ENCODE measurements around the gene SRPK2. TPM values are rescaled to one million over a fixed set of nuclear protein-coding genes. Genes with fewer than 3 reads are reported as not detected.
"Not testable (repeated sequence)": the region's sequence is repeated elsewhere in the genome, so short reads cannot be mapped to it uniquely, and the experiment has no call there.

The SRPK2 gene
- total RNA-seq, 2 donors from 2014 or later = 52.6 to 99.5 TPM

DNA sequence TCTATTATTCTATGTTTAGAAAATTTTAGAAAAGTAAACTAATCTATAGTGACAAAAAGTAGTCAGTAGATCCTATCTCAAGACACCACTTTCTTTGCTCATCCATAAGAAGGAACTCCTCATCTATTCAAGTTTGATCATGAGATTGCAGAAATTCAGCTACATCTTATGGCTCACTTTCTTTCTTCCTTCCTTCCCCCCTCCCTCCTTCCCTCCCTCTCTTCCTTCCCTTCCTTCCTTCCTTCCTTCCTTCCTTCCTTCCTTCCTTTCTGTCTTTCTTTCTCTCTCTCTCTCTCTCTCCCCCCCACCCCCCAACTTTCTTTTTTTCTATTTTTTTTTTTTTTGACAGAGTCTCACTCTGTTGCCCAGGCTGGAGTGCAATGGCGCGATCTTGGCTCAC, 35.3 kb upstream of the SRPK2 start:
- WGBS = 94% methylated on average over 2 of the region's 2 CpGs
- H3K4me1 ChIP-seq (replicated peaks) = no peaks in the 10 kb centered on the region
- no peak overlapping the region for H3K27ac ChIP-seq
- no peaks in the 10 kb centered on the region for H3K27me3 ChIP-seq (replicated peaks; ENCODE audit: insufficient read depth)
- intact Hi-C loops (cut with DNase I) = no loop called here
- H3K9me3 ChIP-seq = no peaks in the 10 kb centered on the region
- no peaks in the 10 kb centered on the region for H3K36me3 ChIP-seq
- no peak overlapping the region for H3K4me3 ChIP-seq
- TF ChIP-seq POLR2A (IDR thresholded peaks at IDR 0.05) = no peak
- no peak for TF ChIP-seq POLR2AphosphoS5 (IDR thresholded peaks at IDR 0.05)
- TF ChIP-seq, protein P1, sequence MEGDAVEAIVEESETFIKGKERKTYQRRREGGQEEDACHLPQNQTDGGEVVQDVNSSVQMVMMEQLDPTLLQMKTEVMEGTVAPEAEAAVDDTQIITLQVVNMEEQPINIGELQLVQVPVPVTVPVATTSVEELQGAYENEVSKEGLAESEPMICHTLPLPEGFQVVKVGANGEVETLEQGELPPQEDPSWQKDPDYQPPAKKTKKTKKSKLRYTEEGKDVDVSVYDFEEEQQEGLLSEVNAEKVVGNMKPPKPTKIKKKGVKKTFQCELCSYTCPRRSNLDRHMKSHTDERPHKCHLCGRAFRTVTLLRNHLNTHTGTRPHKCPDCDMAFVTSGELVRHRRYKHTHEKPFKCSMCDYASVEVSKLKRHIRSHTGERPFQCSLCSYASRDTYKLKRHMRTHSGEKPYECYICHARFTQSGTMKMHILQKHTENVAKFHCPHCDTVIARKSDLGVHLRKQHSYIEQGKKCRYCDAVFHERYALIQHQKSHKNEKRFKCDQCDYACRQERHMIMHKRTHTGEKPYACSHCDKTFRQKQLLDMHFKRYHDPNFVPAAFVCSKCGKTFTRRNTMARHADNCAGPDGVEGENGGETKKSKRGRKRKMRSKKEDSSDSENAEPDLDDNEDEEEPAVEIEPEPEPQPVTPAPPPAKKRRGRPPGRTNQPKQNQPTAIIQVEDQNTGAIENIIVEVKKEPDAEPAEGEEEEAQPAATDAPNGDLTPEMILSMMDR (IDR thresholded peaks at IDR 0.05) = no peak
- DNase-seq (ENCODE audit: low spot score) = no peak

DNA sequence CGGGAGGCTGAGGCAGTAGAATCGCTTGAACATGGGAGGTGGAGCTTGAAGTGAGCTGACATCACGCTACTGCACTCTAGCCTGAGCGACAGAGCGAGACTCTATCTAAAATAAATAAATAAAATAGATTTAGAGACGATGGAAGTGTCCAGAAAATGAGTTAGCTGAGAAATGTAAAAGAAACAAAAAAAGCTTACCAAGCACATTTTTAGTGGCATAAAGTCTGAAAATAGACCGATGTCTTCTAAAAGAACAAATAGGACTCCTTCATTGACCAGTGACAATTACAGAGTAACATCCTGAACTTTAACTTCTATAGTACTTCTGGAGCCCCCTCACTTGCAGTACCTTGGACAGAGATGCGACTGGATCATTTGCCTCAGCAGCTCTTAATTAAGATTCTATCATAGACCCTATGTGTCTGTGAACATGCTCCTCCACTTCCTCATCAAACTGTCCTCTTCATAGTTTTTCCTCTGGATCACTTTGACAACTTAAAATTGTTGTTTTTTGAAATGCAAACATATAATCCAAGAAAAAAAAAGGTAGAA, 25.2 kb upstream of the SRPK2 start:
- Histone ChIP-seq H3K27ac (no peak overlapping the region), H3K9me3 (no peaks in the 10 kb centered on the region), H3K36me3 (no peaks in the 10 kb centered on the region), H3K27me3 (replicated peaks; ENCODE audit: insufficient read depth) (no peaks in the 10 kb centered on the region), H3K4me3 (no peak overlapping the region), H3K4me1 (replicated peaks) (no peaks in the 10 kb centered on the region)
- no peak for DNase-seq (ENCODE audit: low spot score)
- 74% methylated on average over 8 of the region's 8 CpGs for WGBS
- TF ChIP-seq POLR2A (IDR thresholded peaks at IDR 0.05) = no peak
- intact Hi-C loops (cut with DNase I) = no loop called here

DNA sequence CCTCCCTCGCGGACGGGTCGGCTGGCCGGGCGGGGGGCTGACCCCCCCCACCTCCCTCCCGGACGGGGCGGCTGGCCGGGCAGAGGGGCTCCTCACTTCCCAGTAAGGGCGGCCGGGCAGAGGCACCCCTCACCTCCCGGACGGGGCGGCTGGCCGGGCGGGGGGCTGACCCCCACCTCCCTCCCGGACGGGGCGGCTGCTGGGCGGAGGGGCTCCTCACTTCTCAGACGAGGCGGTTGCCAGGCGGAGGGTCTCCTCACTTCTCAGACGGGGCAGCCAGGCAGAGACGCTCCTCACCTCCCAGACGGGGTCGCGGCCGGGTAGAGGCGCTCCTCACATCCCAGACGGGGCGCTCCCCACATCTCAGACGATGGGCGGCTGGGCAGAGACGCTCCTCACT, 22.1 kb upstream of the SRPK2 start:
- H3K9me3 ChIP-seq; H3K4me3 ChIP-seq; H3K36me3 ChIP-seq; DNase-seq (ENCODE audit: low spot score); intact Hi-C loops (cut with DNase I); H3K27me3 ChIP-seq (replicated peaks; ENCODE audit: insufficient read depth); H3K4me1 ChIP-seq (replicated peaks); H3K27ac ChIP-seq: not testable (repeated sequence)
- 95% methylated on average over 11 of the region's 36 CpGs for WGBS

DNA sequence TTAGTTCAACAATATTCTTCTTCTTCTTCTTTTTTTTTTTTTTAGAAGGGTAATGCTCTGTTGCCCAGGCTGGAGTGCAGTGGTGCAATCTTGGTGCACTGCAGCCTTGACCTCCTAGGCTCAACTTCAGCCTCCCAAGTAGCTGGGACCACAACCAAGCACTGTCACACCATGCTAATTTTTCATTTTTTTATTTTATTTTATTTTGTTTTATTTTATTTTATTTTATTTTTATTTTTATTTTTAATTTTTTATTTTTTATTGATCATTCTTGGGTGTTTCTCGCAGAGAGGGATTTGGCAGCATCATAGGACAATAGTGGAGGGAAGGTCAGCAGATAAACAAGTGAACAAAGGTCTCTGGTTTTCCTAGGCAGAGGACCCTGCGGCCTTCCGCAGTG, 21.1 kb upstream of the SRPK2 start:
- DNase-seq (ENCODE audit: low spot score); H3K36me3 ChIP-seq; intact Hi-C loops (cut with DNase I); H3K27ac ChIP-seq; H3K4me1 ChIP-seq (replicated peaks); H3K27me3 ChIP-seq (replicated peaks; ENCODE audit: insufficient read depth); H3K9me3 ChIP-seq; H3K4me3 ChIP-seq: not testable (repeated sequence)
- 95% methylated on average over 3 of the region's 3 CpGs for WGBS

DNA sequence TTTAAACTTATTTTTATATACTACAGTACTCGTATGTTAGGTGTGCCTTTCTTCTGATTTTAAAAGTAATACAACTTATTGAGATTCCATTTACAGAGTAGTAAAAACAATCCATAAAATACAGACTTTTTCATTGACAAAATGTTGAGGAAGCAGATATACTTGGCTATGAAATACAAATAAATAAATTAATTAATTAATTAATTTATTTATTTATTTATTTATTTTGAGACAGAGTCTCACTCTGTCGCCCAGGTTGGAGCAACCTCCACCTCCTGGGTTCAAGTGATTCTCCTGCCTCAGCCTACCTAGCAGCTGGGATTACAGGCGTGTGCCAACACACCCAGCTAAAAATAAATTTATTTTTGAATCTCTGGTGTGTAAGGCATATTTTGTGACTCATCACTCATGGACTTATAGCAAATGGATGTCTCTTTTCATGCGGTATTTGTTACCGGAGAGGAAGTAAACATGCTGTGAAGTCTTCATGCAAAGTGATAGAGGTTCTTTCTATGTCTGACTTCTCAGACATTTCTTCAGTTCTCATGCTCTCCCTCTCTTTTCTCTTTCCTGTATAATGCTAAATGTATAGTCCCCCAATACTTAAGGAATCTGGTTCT, 20.2 kb upstream of the SRPK2 start:
- H3K4me1 ChIP-seq (replicated peaks) = no peaks in the 10 kb centered on the region
- H3K36me3 ChIP-seq = no peaks in the 10 kb centered on the region
- H3K27me3 ChIP-seq (replicated peaks; ENCODE audit: insufficient read depth) = no peaks in the 10 kb centered on the region
- no peak overlapping the region for H3K4me3 ChIP-seq
- no peak overlapping the region for H3K27ac ChIP-seq
- TF ChIP-seq, protein P1 (IDR thresholded peaks at IDR 0.05) = no peak
- TF ChIP-seq POLR2AphosphoS5 (IDR thresholded peaks at IDR 0.05) (no peak), POLR2A (IDR thresholded peaks at IDR 0.05) (no peak)
- no peaks in the 10 kb centered on the region for H3K9me3 ChIP-seq
- 94% methylated on average over 5 of the region's 5 CpGs for WGBS
- DNase-seq (ENCODE audit: low spot score) = no peak
- intact Hi-C loops (cut with DNase I) = no loop called here

DNA sequence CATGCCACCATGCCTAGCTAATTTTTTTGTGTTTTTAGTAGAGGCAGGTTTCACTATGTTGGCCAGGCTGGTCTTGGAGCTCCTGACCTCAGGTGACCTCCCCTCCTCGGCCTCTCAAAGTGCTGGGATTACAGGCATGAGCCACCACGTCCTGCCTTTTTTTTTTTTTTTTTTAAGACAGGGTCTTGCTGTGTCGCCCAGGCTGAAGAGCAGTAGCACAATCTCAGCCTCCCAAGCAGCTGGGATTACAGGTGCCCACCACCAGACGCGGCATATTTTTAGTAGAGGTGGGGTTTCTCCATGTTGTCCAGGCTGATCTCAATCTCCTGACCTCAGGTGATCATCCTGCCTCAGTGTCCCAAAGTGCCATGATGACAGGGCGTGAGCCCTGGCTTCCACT, 14.4 kb upstream of the SRPK2 start:
- intact Hi-C loops (cut with DNase I) = no loop called here
- no peaks in the 10 kb centered on the region for H3K27me3 ChIP-seq (replicated peaks; ENCODE audit: insufficient read depth)
- DNase-seq (ENCODE audit: low spot score) = no peak
- H3K4me3 ChIP-seq = no peak overlapping the region
- no peaks in the 10 kb centered on the region for H3K9me3 ChIP-seq
- WGBS = 90% methylated on average over 6 of the region's 6 CpGs
- no peak for TF ChIP-seq POLR2A (IDR thresholded peaks at IDR 0.05)
- TF ChIP-seq, protein P1 (IDR thresholded peaks at IDR 0.05) = no peak
- TF ChIP-seq POLR2AphosphoS5 (IDR thresholded peaks at IDR 0.05) = no peak
- no peak overlapping the region for H3K27ac ChIP-seq
- H3K36me3 ChIP-seq = no peaks in the 10 kb centered on the region
- no peaks in the 10 kb centered on the region for H3K4me1 ChIP-seq (replicated peaks)

Data from prostate gland (tissue), 2 donors.